Panc1 (cell line): ENCODE data around the gene WWTR1.

Source experiments
- CTCF ChIP-seq: fragments of 450-650 bp; IDR thresholded peaks from 2 replicates; pipeline ENCODE4 v1.5.1; 2017; ENCODE audit warnings: mild to moderate bottlenecking
- POLR2AphosphoS5 ChIP-seq: IDR thresholded peaks from 2 replicates; pipeline ENCODE4 v1.6.1; 2012; ENCODE audit warnings: mild to moderate bottlenecking, low read depth, low read length, moderate library complexity
- REST ChIP-seq, 2 experiments: IDR thresholded peaks; 2 replicates each; pipeline ENCODE4 v1.6.1; 2011 to 2012; ENCODE audit warnings: low read depth in 2 of 2, control low read depth in 1 of 2, low read length in 1 of 2, mild to moderate bottlenecking in 1 of 2, moderate library complexity in 1 of 2; ENCODE audit not compliant: insufficient read depth in 1 of 2

- TF ChIP-seq CTCF: no peak
- no peak for TF ChIP-seq POLR2AphosphoS5
- TF ChIP-seq REST (IDR thresholded peaks at IDR 0.05; ENCODE audit: insufficient read depth in 1 of 2, low read depth in 2 of 2, low read length in 1 of 2): no peak
These were observed 185.6 kb downstream of the WWTR1 start for GRCh38 chr3:149472030-149472797.
